Karpas-422 (cell line): ENCODE data around the gene LGALS1. TPM values are rescaled to one million over a fixed set of nuclear protein-coding genes. Genes with fewer than 3 reads are reported as not detected.

Source experiments
- DNase-seq: peaks from one replicate; pipeline ENCODE4 v3.0.0-alpha.2; 2015
- H2AFZ ChIP-seq: fragments of 200-600 bp; sonication (generic); 2 replicates; pipeline ENCODE4 v1.6.1; 2014; ENCODE audit warnings: antibody characterized with exemption, low read length, mixed read lengths
- H3K27ac ChIP-seq: fragments of 200-600 bp; sonication (generic); 2 replicates; pipeline ENCODE4 v1.5.1; 2014; ENCODE audit warnings: mild to moderate bottlenecking, low read length, moderate library complexity
- H3K27me3 ChIP-seq: fragments of 200-600 bp; sonication (generic); 2 replicates; pipeline ENCODE4 v1.6.1; 2014; ENCODE audit warnings: low read length, mixed read lengths
- H3K36me3 ChIP-seq: fragments of 200-600 bp; sonication (generic); 2 replicates; pipeline ENCODE4 v1.6.1; 2014; ENCODE audit warnings: low read length, mixed read lengths; ENCODE audit not compliant: insufficient read depth
- H3K4me1 ChIP-seq: fragments of 200-600 bp; sonication (generic); 2 replicates; pipeline ENCODE4 v1.6.1; 2014; ENCODE audit warnings: mild to moderate bottlenecking, low read length, mixed read lengths
- H3K4me2 ChIP-seq: fragments of 200-600 bp; sonication (generic); 2 replicates; pipeline ENCODE4 v1.6.1; 2014; ENCODE audit warnings: low read length, low read depth, mild to moderate bottlenecking; ENCODE audit not compliant: poor library complexity, severe bottlenecking
- H3K4me3 ChIP-seq: fragments of 200-600 bp; sonication (generic); 2 replicates; pipeline ENCODE4 v1.5.1; 2014; ENCODE audit warnings: mild to moderate bottlenecking, antibody characterized with exemption, low read length, mixed read lengths
- H3K79me2 ChIP-seq: fragments of 200-600 bp; sonication (generic); 2 replicates; pipeline ENCODE4 v1.6.1; 2014; ENCODE audit warnings: mild to moderate bottlenecking, low read length, mixed read lengths
- H3K9ac ChIP-seq: fragments of 200-600 bp; sonication (generic); 2 replicates; pipeline ENCODE4 v1.6.0; 2014; ENCODE audit warnings: low read length
- H3K9me2 ChIP-seq: fragments of 200-600 bp; sonication (generic), shearing (Covaris generic); replicated peaks from 2 replicates; pipeline ENCODE4 v1.6.0; 2014; ENCODE audit warnings: mild to moderate bottlenecking, low read length, moderate library complexity; ENCODE audit not compliant: insufficient read depth
- H3K9me3 ChIP-seq: fragments of 300-700, 200-600 bp; sonication (generic); 2 replicates; pipeline ENCODE4 v1.6.1; 2014; ENCODE audit warnings: low read length, mixed read lengths
- H4K20me1 ChIP-seq: fragments of 200-600 bp; sonication (generic); 2 replicates; pipeline ENCODE4 v1.6.1; 2014; ENCODE audit warnings: mild to moderate bottlenecking, antibody characterized with exemption, low read length, low read depth; ENCODE audit not compliant: insufficient read depth
- total RNA-seq: library from RNA; depleted of rRNA; stranded (reverse); fragments of >200 nt; shearing (Covaris generic); gene quantifications from 2 replicates; pipeline ENCODE4 v1.2.3, GENCODE V29; 2014; ENCODE audit warnings: low replicate concordance

Gene LGALS1
- total RNA-seq, 1 experiment from 2014 or later, result 308 TPM

- no peaks in the 10 kb centered on the region for H3K9me3 ChIP-seq
- no peak overlapping the region for H3K4me2 ChIP-seq
- H3K79me2 ChIP-seq, result peaks cover 12% of the 10 kb centered on the region
- H3K9me2 ChIP-seq, result no peaks in the 10 kb centered on the region
- H3K9ac ChIP-seq, result peak overlapping the region; percentile 37; the same call in 1 of the 2 replicates
- H3K27me3 ChIP-seq, result no peaks in the 10 kb centered on the region
- no peaks in the 10 kb centered on the region for H4K20me1 ChIP-seq
- H3K27ac ChIP-seq, result peak overlapping the region; percentile 65
- no peak overlapping the region for H2AFZ ChIP-seq
- H3K4me1 ChIP-seq, result peaks cover 63% of the 10 kb centered on the region
- no peak overlapping the region for H3K4me3 ChIP-seq
- H3K36me3 ChIP-seq, result peaks cover 4% of the 10 kb centered on the region; the same call in 1 of the 2 replicates
- DNase-seq, result no peak
Observed at GRCh38 chr22:37636186-37636948, 39.1 kb upstream of the LGALS1 start.

DNA sequence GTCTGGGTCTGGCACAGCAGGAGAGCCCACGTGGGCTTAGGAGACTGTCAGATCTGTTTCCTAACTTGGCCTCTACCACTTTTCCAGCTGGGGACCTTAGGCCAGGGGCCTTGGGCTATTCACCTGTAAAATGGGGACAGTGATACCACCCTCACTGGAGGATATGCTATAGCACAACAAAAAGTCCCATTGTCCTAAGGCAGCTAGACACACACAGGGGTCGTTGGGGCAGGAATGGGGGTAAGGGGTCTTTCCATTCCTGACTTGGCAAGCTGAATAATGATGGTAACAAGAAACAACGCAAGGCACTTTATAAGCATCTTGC, 38.5 kb upstream of the LGALS1 start:
- H3K4me3 ChIP-seq, result no peak overlapping the region
- no peaks in the 10 kb centered on the region for H3K27me3 ChIP-seq
- H3K27ac ChIP-seq, result peak overlapping the region; percentile 65
- H3K9me3 ChIP-seq, result no peaks in the 10 kb centered on the region
- DNase-seq, result no peak
- H3K9me2 ChIP-seq, result no peaks in the 10 kb centered on the region
- H4K20me1 ChIP-seq, result no peaks in the 10 kb centered on the region
- no peaks in the 10 kb centered on the region for H3K36me3 ChIP-seq
- H3K9ac ChIP-seq, result peak overlapping the region; percentile 37; the same call in 1 of the 2 replicates
- H2AFZ ChIP-seq, result no peak overlapping the region
- H3K4me1 ChIP-seq, result peaks cover 63% of the 10 kb centered on the region
- no peak overlapping the region for H3K4me2 ChIP-seq
- H3K79me2 ChIP-seq, result peaks cover 12% of the 10 kb centered on the region

DNA sequence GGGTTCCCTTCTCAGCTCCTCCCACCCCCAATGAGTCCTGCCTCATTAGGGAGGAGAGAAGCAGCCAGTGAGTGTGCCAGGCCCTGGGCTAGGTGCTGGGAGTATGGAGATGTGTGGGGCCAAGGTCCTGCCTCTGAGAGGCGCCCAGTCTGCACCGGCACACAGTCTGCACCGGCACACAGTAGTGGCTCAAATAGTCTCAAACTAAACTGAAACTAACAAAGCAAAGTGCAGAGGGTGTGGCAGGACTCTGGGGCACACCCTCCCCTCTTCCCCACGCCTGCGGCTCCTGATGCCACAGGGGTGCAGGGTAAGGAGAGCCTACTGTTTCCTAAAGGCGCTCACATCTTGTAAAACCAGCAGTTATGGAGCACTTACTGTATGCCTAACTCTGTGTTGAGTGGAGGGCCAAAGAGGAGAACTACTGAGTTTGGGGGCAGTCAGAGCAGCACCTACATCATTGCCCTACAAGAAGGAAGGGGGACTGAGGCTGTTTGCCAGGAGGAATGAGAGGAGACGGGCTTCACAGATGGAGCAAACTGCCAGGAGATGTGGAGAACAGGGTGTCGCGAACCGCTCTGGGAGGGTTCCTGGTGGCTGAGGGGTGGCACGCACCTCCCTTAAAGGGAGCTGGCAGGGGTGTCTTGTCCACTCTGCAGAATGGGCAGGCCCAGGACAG, 36.9 kb upstream of the LGALS1 start:
- Histone ChIP-seq H3K4me3 (peak overlapping the region; percentile 96), H3K36me3 (peaks cover under 1% of the 10 kb centered on the region; the same call in 1 of the 2 replicates), H2AFZ (no peak overlapping the region), H3K4me2 (peak overlapping the region; percentile 100), H3K9me2 (no peaks in the 10 kb centered on the region), H3K27me3 (no peaks in the 10 kb centered on the region), H3K4me1 (peaks cover 51% of the 10 kb centered on the region), H3K9ac (peak overlapping the region; percentile 99), H3K27ac (peak overlapping the region; percentile 89), H4K20me1 (no peaks in the 10 kb centered on the region), H3K79me2 (peaks cover 13% of the 10 kb centered on the region), H3K9me3 (no peaks in the 10 kb centered on the region)
- DNase-seq, result peak; percentile 67

DNA sequence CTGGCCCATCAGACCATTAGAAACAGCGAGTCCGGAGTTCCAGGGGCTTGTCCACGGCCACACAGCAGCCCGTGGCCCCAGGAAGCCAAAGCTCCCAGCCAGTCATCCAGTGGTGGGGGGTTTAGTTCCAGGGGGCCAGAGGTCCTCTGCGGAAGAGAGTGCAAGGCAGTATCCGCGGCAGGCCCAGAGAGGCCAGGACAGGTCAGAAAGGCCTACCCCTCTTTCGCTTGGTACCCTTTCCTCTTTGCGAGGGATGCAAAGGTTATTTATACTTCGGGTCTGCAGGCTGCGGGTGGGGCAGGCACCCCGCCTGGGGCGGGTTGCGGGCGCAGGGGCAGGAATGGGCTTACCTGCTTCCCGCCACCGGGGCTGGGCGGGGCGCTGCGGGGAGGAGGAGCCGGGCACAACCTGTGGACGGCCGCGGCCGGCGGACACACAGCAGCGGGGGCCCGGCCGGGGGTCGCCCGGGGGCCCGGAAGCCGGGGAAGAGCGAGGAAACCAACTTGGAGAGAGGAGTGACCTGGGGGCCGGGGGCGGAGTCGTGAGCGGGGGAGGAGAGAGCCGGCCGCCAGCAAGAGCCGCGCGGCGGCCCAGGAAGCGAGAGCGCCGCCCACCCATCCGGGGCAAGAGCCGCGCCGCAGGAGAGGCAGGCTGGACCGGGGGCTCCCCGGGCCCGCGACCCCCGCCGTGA, 36.2 kb upstream of the LGALS1 start, which contains the start of gene SH3BP1:
Gene SH3BP1, plus strand, starts transcription at position 600 of the 691 bp plus-strand sequence. CDS start 119 bp downstream, outside the sequence.
- peaks cover 5% of the 10 kb centered on the region for H3K36me3 ChIP-seq
- H4K20me1 ChIP-seq, result no peaks in the 10 kb centered on the region
- peaks cover 17% of the 10 kb centered on the region for H3K79me2 ChIP-seq
- peak; percentile 85 for DNase-seq
- no peaks in the 10 kb centered on the region for H3K9me3 ChIP-seq
- H3K4me3 ChIP-seq, result peak within 1 kb of the TSS; percentile 96
- peaks cover 44% of the 10 kb centered on the region for H3K4me1 ChIP-seq
- no peaks in the 10 kb centered on the region for H3K27me3 ChIP-seq
- no peak within 1 kb of the TSS for H2AFZ ChIP-seq
- peak within 1 kb of the TSS; percentile 100 for H3K4me2 ChIP-seq
- H3K9me2 ChIP-seq, result no peaks in the 10 kb centered on the region
- peak within 1 kb of the TSS; percentile 99 for H3K9ac ChIP-seq
- peak within 1 kb of the TSS; percentile 89 for H3K27ac ChIP-seq

GRCh38 chr22:37639771-37640590, 35.5 kb upstream of the LGALS1 start:
- peaks cover 17% of the 10 kb centered on the region for H3K79me2 ChIP-seq
- peak; percentile 75 for DNase-seq

DNA sequence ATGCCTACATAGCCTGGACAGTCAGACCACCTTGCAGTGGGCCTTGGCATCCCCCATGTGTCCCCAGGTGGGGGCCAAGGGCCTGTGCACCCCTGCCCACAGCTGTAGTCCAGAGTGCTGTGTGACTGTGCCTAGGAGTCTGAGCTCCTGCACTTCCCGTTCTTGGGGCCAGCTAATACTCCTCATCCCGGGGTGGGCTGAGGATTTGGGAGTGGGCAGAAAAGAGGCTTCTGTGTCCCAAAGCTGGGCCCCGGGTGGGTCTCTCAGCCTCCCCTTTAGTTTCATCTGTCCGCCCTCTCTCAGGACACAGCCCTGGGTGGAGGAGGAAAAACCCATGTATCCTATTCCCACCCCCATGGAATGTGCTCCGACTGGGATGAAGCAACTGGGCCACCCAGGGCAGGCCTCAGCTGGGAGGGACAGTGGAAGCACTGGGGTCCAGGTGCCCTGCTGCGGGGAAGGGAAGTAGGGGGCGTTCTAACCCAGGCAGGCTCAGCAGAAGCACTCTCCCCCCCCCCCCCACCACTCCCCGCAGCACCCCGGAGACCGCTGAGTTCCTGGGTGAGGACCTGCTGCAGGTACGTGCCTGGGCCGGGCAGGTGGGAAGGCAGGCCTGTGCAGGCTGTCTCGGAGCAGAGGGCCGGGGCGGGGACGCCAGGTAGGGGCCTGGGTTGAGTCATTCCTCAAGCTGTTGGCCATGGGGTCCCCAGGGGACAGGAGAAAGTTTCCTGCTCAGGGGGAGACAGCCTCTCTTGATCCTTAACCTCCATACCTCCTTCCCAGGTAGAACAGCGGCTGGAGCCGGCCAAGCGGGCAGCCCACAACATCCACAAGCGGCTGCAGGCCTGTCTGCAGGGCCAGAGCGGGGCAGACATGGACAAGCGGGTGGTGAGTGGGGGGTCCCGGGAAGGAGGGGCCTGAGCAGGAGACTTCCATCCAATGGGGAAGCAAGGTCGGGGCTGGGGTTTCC, 34.6 kb upstream of the LGALS1 start:
- peaks cover 16% of the 10 kb centered on the region for H3K36me3 ChIP-seq
- H3K9ac ChIP-seq, result peak overlapping the region; percentile 99
- DNase-seq, result no peak
- peaks cover 17% of the 10 kb centered on the region for H3K79me2 ChIP-seq
- peak overlapping the region; percentile 89 for H3K27ac ChIP-seq
- no peaks in the 10 kb centered on the region for H3K9me2 ChIP-seq
- peak overlapping the region; percentile 100 for H3K4me2 ChIP-seq
- peaks cover 36% of the 10 kb centered on the region for H3K4me1 ChIP-seq
- H3K4me3 ChIP-seq, result peak overlapping the region; percentile 96
- H3K9me3 ChIP-seq, result no peaks in the 10 kb centered on the region
- no peaks in the 10 kb centered on the region for H4K20me1 ChIP-seq
- no peak overlapping the region for H2AFZ ChIP-seq
- no peaks in the 10 kb centered on the region for H3K27me3 ChIP-seq

More at GRCh38 chr22:37639771-37640590, 35.5 kb upstream of the LGALS1 start:
- H3K27me3 ChIP-seq, result no peaks in the 10 kb centered on the region
- H4K20me1 ChIP-seq, result no peaks in the 10 kb centered on the region
- no peak overlapping the region for H2AFZ ChIP-seq
- H3K9me2 ChIP-seq, result no peaks in the 10 kb centered on the region
- peak overlapping the region; percentile 99 for H3K9ac ChIP-seq
- peak overlapping the region; percentile 100 for H3K4me2 ChIP-seq
- peak overlapping the region; percentile 89 for H3K27ac ChIP-seq
- H3K9me3 ChIP-seq, result no peaks in the 10 kb centered on the region
- peak overlapping the region; percentile 96 for H3K4me3 ChIP-seq
- peaks cover 36% of the 10 kb centered on the region for H3K4me1 ChIP-seq
- H3K36me3 ChIP-seq, result peaks cover 12% of the 10 kb centered on the region

DNA sequence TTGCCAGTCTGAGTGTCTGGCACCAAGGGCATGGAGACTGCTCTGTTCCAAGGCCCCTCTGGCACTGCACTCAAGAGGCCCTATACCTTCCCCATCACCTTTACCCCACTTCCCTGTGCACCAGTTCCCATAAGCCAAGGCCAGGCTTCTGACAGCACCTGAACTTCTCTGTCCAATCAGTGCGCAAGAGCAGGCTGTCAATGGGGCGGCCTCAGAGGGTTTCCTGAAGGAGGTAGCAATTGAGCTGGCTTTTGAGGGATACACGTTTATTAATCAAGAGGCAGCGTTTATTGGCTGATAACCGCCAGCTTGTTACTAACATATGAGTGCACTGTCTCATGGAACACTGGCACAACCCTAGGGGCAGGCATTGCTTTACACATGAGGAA, 33.9 kb upstream of the LGALS1 start:
- H3K9me2 ChIP-seq, result no peaks in the 10 kb centered on the region
- peaks cover 16% of the 10 kb centered on the region for H3K36me3 ChIP-seq
- no peak overlapping the region for H3K9ac ChIP-seq
- H3K4me3 ChIP-seq, result peak overlapping the region; percentile 96; the same call in 1 of the 2 replicates
- no peak overlapping the region for H2AFZ ChIP-seq
- peaks cover 17% of the 10 kb centered on the region for H3K79me2 ChIP-seq
- H3K9me3 ChIP-seq, result no peaks in the 10 kb centered on the region
- peak overlapping the region; percentile 89; the same call in 1 of the 2 replicates for H3K27ac ChIP-seq
- no peak for DNase-seq
- peaks cover 32% of the 10 kb centered on the region for H3K4me1 ChIP-seq
- no peaks in the 10 kb centered on the region for H4K20me1 ChIP-seq
- H3K4me2 ChIP-seq, result peak overlapping the region; percentile 100
- H3K27me3 ChIP-seq, result no peaks in the 10 kb centered on the region
